SW480 (cell line): ENCODE data around the gene R3HCC1L.

Experiments
- DNase-seq: peaks from one replicate; pipeline ENCODE4 v3.0.0-alpha.2; 2016; ENCODE audit warnings: low spot score

R3HCC1L gene

DNA sequence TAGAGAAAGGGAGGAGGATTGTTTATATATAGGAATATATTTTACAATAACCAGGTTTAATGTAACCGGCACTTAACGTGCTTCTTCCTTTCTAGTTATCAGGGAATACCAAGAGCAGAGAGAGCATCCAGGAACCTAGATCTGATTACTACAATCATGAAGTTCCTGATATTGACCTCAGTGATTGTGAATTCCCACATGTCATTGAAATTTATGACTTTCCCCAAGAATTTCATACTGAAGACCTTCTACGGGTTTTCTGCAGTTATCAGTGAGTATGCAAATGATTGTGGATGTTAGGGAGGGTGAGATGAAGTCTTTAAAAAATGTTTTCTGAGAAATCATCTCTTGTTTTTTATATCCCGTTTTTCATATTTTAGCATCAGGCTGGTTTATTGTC, 97.0 kb downstream of the R3HCC1L start:
- no peak for DNase-seq

DNA sequence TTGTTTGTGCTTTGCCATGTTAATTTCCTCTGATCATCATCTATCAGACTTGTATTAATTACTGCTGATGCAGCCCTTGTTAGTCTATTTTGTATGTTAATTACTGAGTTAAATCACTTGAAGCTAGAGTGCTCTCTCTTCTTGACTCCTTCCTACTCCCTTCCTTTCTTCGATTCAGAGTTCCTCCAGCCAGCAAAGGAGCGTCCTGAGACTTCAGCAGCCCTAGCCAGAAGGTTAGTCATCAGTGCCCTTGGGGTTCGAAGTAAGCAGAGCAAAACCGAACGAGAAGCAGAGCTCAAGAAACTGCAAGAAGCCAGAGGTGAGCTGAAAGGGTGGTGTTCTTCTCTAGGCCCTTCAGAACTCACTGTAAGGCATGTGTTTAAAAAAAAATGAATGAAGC, 101.4 kb downstream of the R3HCC1L start:
- no peak for DNase-seq

DNA sequence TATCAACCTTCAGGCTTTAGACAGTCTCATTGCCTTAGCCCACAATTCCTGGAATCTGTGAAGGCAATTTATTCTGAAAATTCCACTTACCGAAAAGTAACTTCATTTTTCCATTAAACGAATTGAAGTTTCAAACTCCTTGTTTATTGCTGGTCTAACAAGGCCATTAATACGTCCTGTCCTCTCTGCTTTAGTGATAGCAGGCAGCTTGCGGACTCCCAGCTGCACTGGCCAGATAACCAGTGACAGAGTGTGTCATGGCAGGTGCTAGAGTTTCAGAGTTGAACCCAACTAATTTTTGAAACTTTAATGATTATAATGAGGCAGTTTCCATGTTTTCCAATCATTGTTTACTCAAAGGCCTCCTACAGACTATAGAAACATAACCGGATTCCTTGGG, 102.4 kb downstream of the R3HCC1L start:
- DNase-seq, result no peak

DNA sequence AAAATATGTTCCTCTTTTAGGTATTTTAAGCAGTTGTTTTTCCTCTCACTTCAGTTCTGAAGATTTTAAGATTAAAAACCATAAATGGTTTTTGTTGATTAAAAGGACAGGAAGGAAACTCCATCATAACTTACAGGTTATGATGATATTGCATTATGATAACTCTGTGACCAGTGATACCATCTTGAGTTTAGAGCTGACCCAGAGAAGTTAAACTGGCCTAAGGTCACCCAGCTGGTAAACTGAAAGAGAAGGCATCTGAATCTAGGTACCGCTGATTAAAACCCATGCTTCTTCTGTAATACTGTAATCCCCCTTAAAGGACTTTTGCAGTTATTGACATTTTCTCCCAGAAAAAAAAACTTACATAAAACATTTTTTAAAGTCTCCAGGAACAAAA, 103.9 kb downstream of the R3HCC1L start:
- DNase-seq, result no peak

DNA sequence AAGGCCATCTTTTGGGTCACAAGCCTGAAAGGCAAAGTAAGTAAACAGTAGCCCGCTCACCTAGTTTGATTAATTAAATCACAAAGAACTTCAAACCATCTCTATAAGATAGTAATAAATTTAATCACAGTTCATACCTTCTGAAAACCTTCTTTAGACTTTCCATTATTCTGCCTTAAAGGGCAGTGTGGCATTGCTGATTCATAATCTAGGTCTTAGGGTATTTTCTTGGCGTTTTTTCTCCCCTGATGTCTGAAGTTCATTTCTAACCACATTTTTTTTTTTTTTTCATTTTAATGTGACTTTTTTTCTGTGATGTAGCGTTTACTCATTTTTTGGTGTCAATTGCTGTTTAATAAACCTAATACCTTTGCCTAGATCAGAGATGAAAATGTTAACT, 106.1 kb downstream of the R3HCC1L start:
- no peak for DNase-seq

DNA sequence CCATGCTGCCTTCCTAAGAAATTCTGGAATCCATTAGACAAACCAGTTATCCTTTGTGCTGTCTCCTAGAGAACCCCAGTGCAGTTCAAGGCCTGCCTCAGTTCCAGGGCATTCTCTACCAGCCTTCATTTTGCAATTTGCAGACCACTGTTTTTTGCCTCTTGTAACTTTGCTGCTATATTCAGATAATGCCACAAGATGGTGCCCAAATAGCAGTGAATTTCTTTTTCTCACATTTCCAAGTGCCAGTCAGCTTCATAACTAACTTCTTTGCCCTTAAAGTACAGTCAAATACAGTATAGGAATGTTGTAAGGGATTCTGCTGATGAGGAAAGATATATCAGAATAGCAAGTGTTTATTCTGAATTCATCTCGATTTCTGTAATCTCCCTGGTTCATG, 108.4 kb downstream of the R3HCC1L start:
- DNase-seq, result peak; percentile 42

DNA sequence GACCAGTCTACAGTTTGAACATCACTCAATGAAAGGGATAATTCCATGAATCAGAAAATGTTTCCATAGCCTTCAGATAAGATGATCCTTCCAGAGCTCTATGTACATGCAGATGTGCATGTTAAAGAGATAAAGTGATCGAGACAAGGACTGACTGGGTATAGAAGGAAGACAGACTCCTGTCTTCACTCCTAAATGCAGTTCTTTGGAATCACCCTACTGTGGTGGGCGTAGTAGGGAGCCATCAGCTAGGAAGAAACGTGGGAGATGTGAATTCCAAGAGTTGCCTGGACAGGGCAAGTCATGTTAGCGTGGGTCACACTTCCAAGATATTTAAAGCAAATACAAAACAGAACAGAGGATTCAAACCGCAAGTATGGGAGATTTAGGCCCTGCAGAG, 109.7 kb downstream of the R3HCC1L start:
- no peak for DNase-seq

DNA sequence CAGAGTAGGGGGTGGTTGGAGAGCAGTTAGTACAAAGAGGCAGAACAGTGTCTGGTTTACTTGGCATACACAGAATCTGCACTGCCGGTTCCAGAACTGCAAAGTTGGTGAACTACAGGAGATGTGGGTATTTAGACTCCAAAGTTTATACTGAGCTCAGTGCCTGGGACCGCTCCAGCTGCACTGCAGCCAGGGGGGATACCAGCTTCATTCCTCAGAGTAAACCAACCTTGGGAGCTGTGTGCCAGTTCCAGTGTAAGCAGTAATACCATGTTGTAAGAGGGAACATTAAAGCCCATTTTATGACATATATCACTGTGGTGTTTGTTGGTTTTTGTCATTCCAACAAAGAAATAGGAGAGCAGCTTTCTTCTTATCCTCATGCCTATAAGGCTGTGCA, 110.1 kb downstream of the R3HCC1L start:
- DNase-seq, result no peak

DNA sequence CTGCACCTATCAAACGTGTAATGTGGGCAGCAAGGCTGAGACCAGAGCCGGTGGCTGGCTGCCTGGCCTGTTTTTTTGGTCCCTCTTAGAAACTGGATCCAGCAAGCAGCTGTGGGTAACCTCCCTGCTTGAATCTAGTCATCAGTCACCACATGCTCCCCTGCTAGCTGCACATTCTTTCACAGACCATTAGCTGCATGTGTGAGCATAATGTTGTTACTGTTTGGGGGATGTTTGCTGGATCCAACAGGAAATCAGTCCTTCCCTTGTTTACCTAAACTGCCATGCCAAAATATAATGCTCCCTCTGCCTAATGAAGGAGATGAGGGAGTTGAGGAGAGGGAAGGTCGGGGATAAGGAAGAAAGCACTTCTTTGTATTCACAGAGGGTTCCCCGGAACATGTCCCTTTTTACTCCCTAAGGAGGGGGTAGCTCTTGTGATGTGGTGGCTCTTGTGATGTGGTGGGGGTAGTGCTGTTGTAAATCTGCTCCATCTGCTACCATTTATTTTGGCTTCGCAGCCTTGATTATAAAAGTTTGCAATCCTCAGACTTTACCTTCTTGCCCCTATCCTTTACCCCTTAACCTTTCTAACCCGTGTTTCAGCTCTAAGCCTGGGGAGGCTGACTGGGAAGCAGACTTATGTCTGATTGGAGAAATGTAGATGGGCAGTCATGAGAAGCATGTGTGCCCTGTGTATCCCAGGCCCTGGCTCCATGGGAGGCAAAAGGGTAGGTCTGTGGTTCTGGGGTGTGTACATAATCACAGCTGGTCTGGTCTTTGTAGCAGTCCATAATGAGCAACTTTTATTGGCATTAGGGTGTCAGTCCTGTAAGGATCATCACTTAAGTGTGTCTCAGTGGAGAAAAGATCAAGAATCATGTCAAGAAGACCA, 112.7 kb downstream of the R3HCC1L start:
- peak; percentile 83 for DNase-seq

DNA sequence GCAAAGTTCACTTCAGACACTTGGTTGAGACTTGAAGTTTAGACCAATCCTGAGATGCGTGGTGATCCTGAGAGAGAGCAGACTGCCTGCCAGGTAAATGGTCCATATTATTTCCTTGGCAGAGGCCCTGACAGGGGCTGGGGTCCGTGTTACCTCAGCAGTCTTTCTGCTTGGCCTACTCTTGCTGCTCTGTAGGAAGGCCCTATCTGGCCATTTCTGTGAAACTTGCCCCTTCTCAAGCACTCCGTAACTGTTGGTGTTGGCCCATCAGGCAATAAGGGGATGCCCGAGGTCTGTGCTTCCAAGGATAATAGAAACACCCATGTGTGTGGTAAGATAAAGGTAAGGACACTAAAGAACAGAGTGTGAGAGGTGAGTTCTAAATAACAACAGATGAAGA, 113.6 kb downstream of the R3HCC1L start:
- no peak for DNase-seq

DNA sequence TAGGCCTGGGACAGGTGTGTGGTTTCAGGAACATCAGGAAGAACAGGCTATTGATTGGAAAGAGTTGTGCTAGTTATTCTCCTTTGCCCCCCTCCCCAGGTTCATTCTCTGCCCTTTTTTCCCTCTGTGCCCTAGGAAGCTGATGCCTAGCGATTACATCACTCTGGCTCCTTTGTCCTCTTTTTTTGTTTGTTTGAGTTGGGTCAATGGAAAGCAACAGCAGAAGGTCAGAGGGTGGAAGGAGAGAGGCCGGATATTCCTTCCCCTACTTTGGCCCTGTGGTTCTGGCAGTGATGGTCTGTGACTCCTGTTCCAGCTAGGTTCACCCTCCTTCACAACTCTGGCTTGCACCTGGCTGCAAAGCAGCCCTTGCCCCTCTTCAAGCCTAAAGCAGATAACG, 114.7 kb downstream of the R3HCC1L start:
- DNase-seq, result no peak

DNA sequence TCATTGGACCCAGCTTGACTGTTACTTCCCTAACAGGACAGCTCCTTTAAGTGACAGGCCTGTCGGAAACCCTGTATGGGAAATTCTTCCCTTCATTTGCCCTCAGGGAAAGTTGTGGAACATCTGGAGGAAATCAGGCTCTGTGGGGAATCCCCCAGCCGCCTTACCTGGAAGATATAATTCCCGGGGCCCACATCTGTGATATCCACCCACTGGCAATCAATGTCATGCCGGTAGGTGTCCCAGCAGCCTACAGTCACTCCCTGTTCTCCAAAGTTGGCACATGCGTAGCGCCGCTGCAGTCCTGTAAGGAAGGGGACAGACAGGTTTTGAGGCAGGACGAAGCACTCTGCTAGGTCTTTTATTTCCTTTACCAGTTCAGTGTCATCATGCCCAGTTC, 116.9 kb downstream of the R3HCC1L start:
- no peak for DNase-seq

DNA sequence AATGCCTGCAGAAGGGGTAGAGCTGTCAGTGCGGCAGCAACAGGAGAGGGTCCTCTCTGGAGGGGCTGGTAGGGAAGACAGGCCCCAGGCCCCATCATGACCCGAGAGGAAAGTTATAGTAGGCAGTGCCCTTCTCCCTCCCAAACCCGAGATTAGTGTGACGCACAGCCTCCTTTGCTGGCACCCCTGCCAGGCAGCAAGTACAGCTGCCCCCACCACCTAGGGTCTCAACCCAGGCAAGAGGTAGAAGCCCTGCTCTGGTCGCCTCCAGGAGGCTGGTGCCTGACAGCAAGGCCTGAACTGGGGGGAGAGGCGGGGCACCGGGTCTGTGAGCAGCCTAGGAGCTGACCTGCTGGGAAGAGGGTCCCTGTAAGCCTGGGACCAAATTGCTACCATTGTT, 118.0 kb downstream of the R3HCC1L start:
- no peak for DNase-seq

DNA sequence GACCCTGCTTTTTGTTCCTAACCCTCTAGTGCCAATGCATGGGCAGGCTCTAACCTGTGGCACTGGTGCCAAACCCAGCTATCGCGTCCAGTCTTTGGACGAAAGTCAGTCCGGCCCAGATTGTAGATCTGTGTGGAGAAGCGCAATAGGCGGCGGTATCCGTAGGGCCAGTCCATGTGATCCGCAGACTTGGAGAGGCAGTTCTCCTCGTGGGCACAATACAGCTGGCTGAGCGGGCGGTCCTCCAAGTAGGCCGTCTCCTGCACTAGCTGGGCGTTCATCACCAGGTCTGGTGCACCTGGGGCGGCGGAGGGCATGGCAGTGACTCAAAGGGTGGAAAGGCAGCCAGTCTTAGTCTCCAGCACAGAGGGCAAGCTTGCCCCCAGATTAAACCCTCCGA, 119.0 kb downstream of the R3HCC1L start:
- no peak for DNase-seq

DNA sequence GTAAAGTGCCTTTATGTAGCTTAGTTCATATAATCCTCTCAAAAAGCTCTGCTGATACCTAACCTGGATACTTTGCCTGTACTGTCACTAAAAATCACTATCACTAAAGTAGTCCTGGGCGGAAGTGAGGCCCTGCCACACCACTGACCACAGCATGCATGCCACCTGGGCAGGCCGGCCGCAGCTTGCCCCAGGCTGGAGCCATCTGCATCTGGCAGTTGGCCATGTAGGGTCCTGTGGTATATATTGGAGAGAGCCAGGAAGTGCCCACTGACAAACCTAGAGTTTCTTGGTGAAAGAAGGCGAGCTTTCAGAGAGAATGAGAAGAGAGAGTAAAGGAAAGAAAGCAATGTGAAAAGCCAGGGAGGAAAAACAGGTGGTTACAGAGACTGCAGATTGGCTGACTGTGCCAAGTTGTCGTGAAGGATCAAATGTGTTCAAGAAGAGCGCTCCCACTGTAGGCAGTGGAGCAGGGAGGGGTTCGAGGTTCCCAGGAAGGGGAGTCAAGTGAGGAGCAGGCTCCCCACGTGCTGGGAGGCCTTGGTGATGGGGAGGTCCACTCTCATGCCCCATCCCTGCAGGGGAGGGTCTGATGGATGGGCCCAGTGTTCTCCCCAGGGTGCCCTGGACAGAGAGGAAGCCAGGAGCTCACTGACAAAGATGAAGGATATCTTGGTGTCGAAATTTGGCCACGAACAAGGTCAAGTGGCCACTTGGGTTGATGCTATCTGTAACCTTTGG, 119.9 kb downstream of the R3HCC1L start:
- no peak for DNase-seq

DNA sequence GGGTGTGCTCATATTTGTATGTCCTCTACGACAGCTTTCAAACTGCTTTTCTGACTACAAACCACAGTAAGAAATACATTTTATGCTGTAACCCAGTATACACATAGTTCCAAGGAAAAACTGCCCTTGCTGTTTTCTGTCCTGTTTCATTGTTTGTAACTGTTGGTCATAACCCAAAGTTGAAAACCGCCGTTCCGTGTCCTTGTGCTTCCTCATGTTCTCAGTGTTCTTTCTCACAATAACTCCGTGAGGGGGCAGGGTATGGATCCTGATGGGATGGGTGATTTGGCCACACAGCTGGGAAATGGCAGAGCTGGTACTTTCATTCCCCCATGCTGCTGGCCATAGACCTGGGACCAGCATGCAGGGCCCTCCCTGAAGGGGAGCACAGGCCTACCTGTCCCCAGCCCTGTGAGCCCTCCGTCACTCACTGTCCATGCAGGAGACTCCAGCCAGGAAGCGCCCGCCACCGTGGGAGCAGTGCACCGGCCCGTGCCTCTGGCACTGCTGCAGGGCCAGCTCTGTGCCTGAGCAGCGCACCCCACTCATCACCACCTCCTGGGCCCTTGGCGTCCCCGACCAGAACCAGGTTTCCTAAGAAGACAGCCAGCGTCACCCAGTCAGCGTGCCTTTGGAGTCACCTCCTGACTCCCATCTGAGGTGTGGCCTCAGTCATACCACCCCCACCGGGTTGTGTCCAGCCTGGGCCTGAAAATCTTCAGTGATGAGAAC, 120.9 kb downstream of the R3HCC1L start:
- no peak for DNase-seq

DNA sequence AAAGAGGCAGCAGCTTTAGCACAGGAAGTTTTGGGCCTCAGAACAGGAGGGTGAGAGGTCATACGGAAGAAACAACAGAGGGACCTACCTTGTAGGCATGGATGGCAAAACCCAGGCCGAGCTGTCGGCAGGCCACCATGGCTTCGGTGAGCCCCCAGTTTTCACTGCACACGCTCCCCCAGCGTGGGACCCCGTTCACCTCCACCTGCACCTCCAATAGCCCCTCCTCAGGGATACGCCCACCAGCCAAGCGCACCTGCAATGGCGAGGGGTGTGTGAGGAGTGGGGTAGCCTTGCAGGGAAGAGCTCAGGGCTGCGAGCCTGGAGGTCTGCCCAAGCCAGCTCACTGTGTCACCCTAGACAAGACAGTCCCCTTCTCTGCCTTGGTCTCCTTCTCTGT, 122.2 kb downstream of the R3HCC1L start:
- no peak for DNase-seq

DNA sequence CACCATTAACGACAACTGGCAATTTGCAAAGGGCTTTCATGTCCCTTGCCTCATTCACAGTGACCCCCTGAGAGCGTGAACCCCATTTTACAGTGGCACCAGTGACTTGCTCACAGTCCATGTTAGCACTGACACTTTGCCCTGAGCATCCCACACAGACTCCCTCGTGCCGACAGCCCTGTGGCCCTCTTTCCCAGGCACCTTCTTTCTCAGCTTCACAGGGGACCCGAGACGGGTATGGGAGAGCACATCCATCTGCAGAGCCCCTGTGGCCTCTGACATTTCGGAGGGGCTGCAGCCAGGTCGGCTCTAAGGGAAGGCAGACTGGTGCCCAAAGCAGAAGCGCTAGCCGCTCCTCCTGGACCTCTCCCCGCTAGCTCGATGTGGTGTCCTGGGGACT, 122.7 kb downstream of the R3HCC1L start:
- DNase-seq, result no peak

DNA sequence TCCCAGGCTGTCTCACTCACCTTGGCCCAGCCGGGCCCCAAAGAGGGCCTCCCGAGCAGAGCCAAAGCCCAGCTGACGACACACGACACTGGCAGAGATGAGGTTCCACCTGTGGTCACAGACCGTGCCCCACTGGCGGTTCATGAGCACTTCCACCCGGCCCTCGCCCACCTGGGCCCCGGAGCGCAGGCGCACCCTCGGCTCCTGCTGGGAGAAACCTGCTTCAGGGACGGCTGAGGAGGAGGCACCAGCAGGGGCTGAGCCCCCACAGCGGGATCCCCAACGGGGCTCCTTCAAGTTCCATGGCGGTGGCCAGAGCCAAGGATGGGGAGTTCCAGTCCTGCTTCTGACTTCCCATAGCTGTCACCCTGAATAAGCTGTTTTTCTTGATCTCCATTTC, 123.5 kb downstream of the R3HCC1L start:
- no peak for DNase-seq

DNA sequence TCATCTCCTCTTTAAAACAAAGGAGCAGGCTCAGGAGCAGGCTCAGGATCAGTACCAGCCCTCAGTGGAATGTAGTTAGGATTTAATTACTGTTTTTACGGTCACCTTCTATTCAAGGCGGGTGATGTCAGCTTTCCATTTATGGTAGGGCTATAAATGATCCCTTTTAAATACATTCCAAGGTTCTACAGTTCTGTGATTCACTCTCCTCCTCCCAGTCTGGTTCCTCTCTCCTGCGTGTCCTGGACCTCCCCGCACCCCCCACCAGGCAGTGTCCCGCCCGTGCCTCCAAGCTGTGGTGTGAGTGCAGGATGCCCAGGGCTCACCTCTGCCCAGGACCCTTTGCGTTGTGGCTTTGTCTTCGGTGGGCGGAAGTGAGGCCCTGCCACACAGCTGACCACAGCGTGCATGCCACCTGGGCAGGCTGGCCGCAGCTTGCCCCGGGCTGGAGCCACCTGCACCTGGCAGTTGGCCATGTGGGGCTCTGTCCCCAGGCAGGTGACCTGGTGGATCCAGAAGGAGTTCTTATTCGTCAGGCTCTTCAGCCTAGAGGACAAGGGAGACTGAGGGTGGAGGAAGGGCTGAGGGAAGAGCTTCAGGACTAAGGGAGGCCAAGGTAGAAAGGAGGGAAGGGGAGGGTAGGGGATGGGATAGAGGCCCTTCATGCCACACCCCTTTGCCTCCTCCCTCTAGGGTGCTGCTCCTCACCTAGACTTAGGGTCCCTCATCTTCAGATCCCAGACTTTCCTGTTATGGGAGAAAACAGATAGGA, 124.4 kb downstream of the R3HCC1L start:
- peak; percentile 78 for DNase-seq

DNA sequence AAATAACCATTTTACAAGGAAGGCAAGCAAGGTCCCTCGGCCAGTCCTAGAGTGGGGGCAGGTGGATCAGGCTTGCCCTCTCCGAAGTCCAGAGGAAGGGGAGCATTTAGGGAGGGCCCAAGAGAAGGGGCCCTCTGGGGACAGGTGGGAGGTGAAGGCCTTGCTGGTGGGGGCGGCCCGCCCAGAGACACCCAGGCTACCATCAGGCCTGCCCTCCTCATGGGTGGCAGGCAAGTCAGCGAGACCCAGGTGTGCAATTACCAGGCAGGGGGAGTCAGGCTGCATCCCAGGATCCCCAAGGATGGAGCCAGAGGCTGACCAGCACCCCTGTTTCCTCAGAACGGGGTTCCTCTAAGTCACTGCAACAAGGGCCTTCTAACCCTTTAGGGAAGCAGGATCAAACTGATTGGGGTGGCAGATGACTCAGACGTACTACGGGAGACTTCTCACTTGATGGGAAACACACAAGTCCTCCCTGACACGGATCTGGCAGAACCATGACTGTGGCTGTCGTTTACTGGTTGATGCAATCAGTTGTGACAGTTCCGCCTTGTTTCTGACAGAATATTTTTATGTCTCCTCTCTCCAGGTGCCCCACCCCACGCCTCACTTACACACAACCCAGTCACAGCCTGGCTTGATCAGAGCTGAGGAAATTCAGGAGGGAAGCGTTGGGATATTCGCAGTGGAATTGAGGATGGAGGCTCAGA, 125.3 kb downstream of the R3HCC1L start:
- DNase-seq, result peak; percentile 81
